GM21360 (cell line): ENCODE results near the gene SPINK2.

ENCODE experiments used
- ATAC-seq: cut with Tn5 transposase; IDR thresholded peaks from one replicate; pipeline ENCODE4 v1.9.1; 2021; ENCODE audit warnings: mild to moderate bottlenecking, moderate library complexity; ENCODE audit not compliant: unreplicated experiment

Gene SPINK2

DNA sequence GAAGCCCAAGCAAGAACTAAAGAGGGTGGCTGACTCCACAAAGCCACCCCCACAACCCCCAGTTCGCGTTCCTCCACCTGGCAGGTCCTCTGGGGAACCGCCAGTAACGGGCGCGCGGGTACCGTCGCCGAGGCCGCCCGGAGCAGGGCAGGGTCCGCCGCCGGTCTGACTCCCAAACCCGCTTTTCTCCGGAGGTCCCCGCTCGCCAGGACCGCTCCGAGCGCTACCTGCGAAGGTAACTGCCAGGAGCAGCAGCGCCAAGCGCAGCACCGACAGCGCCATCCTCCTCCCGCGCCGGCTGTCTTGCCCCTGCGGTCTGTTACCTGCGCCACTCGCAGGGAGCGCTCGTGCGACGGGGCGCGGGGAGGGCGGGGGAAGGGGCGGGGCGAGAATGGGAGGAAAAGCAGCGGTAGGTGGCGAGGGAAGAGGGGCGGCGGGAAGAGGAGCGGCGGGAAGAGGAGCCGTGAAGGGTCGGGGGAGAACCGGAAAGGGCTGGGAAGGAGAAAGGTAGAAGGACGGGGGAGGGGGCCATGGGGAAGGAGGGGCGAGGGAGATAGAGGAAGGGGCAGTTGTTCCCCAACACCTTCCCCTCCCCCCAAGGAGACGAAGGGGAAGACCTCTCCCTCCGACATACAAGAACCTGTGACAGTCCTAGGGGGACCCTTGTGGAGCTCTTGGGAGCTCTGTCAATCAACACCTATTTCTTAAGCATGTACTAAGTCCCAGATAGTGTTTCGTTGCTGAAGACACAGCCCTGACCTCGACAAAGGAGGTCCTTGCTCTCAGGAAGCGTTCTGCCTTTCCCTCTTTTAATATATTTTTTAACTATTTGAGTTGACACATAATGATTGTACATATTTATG, at the start of gene SPINK2:
TSS of gene SPINK2 (minus strand) at position 321 of the 863 bp plus-strand sequence. CDS start at position 282, 39 bp downstream.
- no peak for ATAC-seq

DNA sequence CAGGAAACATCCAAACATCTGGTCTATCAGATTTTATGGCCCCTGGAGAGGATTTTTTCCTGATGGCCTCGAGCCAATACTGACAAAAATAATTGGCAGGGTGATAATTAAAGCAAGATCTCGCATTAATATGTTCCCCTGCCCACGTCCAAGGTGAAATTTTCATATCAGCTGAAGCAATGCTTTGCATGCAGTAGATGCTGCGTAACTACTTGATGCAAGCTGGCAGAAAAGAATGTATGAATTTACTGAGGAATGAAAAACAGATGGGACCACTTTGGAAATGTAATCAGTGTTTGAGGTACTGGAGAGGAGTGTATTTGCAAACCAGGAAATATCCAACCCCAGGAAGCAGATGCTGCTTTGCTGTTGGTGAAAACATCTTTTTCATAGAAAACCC, 49.4 kb upstream of the SPINK2 start:
- no peak for ATAC-seq

GRCh38 chr4:56863441-56864139, 42.1 kb upstream of the SPINK2 start:
- no peak for ATAC-seq

DNA sequence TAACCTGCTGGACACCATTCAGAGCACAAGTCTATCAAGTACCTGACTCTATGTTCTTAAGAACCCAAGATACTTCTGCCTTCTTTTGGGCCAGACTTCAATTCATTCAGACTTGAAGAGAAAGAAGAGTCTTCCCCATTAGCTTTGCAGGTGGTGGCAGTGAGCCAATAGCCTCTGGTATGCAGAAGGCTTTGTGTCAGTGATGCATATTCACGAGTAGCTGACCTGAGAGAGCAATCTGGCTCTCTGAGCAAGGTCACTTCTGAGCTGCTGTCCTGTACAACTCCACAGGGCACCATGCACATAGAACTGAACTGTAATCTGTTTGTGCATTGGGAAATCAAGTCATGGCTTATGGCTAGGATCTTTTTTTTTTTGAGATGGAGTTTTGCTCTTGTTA, 39.9 kb upstream of the SPINK2 start:
- no peak for ATAC-seq

- no peak for ATAC-seq
Observed at GRCh38 chr4:56860781-56861180, 39.3 kb upstream of the SPINK2 start.

- peak; percentile 53 for ATAC-seq
Observed at GRCh38 chr4:56859841-56860240, 38.3 kb upstream of the SPINK2 start.

- ATAC-seq = no peak
Observed at GRCh38 chr4:56857601-56858309, 36.3 kb upstream of the SPINK2 start.

GRCh38 chr4:56856656-56857055, 35.2 kb upstream of the SPINK2 start:
- no peak for ATAC-seq

DNA sequence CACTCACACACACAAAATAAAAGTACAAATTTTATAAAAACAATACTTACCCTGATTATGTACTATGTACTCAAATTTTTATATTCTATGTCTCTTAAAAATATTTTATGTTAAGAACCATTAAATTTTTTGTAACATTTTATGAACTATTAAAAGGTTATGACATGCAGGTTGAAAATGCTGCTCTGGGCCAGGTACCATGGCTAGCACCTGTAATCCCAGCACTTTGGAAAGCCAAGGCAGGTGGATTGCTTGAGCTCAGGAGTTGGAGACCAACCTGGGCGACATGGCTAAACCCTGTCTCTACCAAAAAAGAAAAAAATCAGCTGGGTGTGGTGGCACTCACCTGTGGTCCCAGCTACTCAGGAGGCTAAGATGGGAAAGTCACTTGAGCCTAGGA, 29.4 kb upstream of the SPINK2 start:
- no peak for ATAC-seq

DNA sequence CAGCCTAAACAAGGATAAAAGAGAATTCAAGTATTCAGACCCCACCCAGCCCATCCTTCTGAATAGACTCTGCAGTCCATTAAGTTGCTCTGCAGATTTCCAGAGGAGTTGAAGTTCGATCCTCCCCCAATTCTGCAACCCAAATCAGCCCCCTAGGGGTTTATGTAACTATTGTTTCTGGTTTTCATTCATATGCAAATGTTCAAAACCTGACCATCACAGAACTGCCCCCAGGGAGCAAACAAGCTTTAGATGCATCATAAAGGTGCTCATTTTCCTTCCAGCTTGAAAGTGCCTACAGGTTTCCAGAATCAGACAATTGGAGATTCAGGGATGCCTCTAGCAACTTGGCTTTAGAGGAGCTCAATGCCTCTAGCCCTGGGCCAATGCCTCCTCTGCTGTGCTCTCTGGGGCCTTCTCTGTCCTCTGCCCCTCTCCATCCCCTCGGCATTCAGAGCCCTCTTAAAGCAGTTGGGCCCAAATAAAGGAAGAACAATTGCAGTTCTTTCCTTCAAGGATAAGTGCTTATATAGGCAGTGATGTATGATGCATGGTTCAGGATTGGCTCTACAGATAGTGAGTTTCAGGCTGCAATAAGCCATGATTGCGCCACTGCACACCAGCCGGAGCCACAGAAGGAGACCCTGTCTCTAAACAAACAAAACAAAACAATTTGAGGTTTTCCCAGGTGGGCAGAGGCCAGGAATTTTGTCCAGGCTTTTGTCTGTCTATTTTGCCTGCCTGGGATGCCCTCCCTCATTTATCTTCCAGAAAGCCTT, 23.5 kb upstream of the SPINK2 start:
- ATAC-seq = no peak

- no peak for ATAC-seq
Observed at GRCh38 chr4:56843421-56843899, 22.0 kb upstream of the SPINK2 start.

- ATAC-seq = no peak
Observed at GRCh38 chr4:56840559-56840958, 19.1 kb upstream of the SPINK2 start.

DNA sequence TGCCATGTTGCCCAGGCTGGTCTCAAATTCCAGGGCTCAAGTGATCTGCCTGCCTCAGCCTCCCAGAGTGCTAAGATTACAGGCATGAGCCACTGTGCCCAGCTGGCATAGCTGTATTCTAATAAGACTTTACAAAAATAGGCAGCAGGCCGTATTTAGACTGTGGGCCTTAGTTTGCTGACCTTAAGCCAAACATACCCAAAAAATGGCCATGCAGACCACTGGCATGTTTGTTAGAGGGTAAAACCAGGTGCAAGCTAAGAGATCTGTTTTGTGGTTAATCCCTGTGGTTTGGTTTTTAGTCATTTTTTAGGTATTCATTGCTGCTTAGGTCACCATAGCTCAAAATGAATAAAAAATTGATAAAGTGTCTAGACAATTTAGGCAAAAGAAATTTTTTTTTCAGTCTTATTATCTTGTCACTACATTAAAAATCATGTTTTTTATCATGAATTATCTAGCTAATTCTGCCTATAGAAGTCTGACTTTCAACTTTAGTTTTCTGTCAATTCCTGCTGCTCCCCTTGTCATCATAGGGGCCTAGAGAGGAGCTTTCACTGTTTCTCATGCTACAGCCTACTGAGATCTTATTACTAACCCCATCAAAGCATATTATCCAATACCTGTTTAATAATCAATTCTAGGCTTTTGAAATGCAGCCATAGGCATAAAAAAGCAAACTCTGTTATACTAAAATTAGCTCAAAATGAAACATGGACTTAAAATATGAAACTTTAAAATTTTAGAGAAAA, 7.5 kb upstream of the SPINK2 start:
- no peak for ATAC-seq

DNA sequence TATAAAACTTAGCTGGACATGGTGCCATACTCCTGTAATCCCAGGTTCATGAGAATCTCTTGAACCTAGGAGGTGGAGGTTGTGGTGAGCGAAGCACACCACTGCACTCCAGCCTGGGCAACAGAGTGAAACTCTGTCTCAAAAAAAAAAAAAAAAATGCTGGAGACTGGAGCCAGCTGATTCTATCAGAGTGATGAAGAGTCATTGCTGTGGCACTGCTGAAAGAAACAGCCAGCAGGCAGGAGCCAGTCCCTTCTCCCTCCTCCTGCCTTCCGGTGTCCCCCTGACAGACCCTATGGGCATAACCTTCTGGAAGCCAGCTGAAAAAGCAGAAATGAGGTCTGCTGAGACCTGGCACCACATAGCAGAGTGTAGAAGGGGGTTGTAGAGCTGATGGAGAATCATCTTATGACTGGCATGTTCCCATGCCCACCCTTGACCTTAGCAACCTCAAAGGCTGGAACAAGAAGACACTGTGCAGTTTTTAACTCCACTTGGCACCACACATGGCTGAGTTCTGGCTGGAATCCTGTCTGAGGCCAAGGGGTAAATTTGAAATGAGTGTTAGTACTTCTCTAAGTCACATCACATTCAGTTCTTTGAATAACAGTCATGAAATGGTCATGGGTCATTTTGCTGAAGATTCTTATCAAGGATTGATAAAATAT, 2.6 kb upstream of the SPINK2 start:
- no peak for ATAC-seq

DNA sequence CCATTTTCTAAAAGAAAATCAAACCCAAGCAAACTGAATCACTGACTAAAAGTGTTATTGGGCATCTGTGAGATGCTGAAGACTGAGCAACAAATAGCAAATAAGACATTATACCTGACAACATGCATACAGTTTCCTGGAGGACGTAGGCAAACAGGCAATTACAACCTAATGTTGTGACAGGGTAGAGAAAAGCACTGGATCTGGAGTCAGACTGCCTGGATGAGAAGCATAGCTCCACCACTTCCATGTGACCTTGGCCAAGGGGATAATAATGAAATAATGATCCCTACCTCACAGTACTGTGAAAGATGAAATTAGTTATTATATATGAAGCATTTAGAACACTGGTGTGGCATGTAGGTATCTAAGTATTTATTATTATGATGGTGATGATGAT, 2.7 kb downstream of the SPINK2 start:
- no peak for ATAC-seq

GRCh38 chr4:56817840-56818491, 3.5 kb downstream of the SPINK2 start:
- ATAC-seq = peak; percentile 88

- ATAC-seq = no peak
Observed at GRCh38 chr4:56806666-56807065, 14.8 kb downstream of the SPINK2 start.

DNA sequence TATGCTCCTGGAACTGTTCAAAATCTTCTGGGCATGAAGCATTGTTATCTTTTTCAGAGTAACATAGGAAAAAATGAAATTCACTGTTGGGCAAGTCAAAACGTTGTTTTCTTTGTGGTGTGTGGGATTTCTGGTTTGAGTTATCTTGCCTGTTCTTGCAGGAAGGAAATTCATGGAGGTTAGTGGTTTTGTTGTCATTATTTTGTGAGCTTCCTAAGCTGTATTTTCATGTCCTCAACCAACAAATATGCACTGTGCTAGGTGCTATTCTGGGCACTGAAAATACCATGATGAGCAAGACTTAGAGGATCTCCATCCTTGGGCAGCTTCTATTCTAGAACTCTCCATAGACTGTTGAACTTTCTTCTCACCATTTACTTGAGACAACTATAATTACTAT, 16.9 kb downstream of the SPINK2 start:
- ATAC-seq = no peak

GRCh38 chr4:56803471-56803870, 18.0 kb downstream of the SPINK2 start:
- ATAC-seq = peak; percentile 49
